IMR-90 (cell line): ENCODE results near the gene DENND6B. TPM values are rescaled to one million over a fixed set of nuclear protein-coding genes. Genes with fewer than 3 reads are reported as not detected.
A peak's percentile ranks its signal among the peaks of the same experiment; 100 is the strongest.

Source experiments
- ATAC-seq: fragments of 200-7000 bp; cut with Tn5 transposase; 2 replicates; pipeline ENCODE4 v1.9.1; 2020; ENCODE audit warnings: low read depth, mild to moderate bottlenecking, moderate library complexity
- BruUV-seq: library from RNA; stranded (reverse); fragments of 400-500 nt; replicated peaks from 2 replicates; lab custom pipeline; 2021; lab: Mats Ljungman, UMichigan
- CTCF ChIA-PET: fragments of 300-600 bp; formaldehyde crosslinking; extraction: SDS; loops from one replicate; lab custom pipeline; 2021; ENCODE audit warnings: antibody characterized with exemption; lab: Yijun Ruan, JAX
- POLR2A ChIA-PET: fragments of 300-600 bp; sonication (Branson Sonifier 250); formaldehyde crosslinking; loops from one replicate; lab custom pipeline; 2022; ENCODE audit warnings: antibody characterized with exemption; ENCODE audit not compliant: unreplicated experiment; lab: Charles Lee
- DNase-seq: peaks from one replicate; pipeline ENCODE4 v3.0.0; 2013
- H2AFZ ChIP-seq: replicated peaks from 2 replicates; pipeline ENCODE3; 2013; ENCODE audit warnings: low read length, mild to moderate bottlenecking; ENCODE audit not compliant: poor library complexity
- H2AK5ac ChIP-seq: 2 replicates; pipeline ENCODE4 v1.6.1; 2013; ENCODE audit warnings: low read depth, low read length, inconsistent platforms
- H2AK9ac ChIP-seq: replicated peaks from 2 replicates; pipeline ENCODE3; 2013; ENCODE audit warnings: mild to moderate bottlenecking, low read depth, low read length, moderate library complexity; ENCODE audit not compliant: poor library complexity
- H2BK120ac ChIP-seq: 2 replicates; pipeline ENCODE4 v1.6.1; 2013; ENCODE audit warnings: low read depth, low read length, inconsistent platforms
- H2BK15ac ChIP-seq: 3 replicates; pipeline ENCODE4 v1.6.1; 2013; ENCODE audit warnings: low read depth, low read length, inconsistent platforms
- H2BK20ac ChIP-seq: 2 replicates; pipeline ENCODE4 v1.6.1; 2013; ENCODE audit warnings: low read depth, mild to moderate bottlenecking, inconsistent platforms, low read length, moderate library complexity
- H2BK5ac ChIP-seq: 2 replicates; pipeline ENCODE4 v1.6.1; 2013; ENCODE audit warnings: mild to moderate bottlenecking, low read depth, low read length, inconsistent platforms; ENCODE audit not compliant: poor library complexity, severe bottlenecking
- H3K14ac ChIP-seq: replicated peaks from 2 replicates; pipeline ENCODE4 v1.6.1; 2013; ENCODE audit warnings: low read depth, low read length, inconsistent platforms
- H3K18ac ChIP-seq: 2 replicates; pipeline ENCODE4 v1.6.1; 2013; ENCODE audit warnings: low read depth, low read length, control low read depth
- H3K23ac ChIP-seq: 2 replicates; pipeline ENCODE4 v1.6.1; 2013; ENCODE audit warnings: low read depth, low read length, inconsistent platforms
- H3K27ac ChIP-seq: 2 replicates; pipeline ENCODE4 v1.5.1; 2013; ENCODE audit warnings: mild to moderate bottlenecking, control low read depth, low read length; ENCODE audit not compliant: insufficient read depth
- H3K27me3 ChIP-seq: 2 replicates; pipeline ENCODE4 v1.6.1; 2013; ENCODE audit warnings: low read length; ENCODE audit not compliant: control insufficient read depth, insufficient read depth
- H3K36me3 ChIP-seq: 2 replicates; pipeline ENCODE4 v1.6.1; 2013; ENCODE audit warnings: low read length, mixed read lengths; ENCODE audit not compliant: control insufficient read depth, insufficient read depth
- H3K4ac ChIP-seq: 2 replicates; pipeline ENCODE4 v1.6.1; 2013; ENCODE audit warnings: low read depth, low read length, inconsistent platforms
- H3K4me1 ChIP-seq: 2 replicates; pipeline ENCODE4 v1.6.1; 2013; ENCODE audit warnings: low read length, mixed read lengths; ENCODE audit not compliant: control insufficient read depth, insufficient read depth
- H3K4me2 ChIP-seq: 2 replicates; pipeline ENCODE4 v1.6.1; 2013; ENCODE audit warnings: low read depth, mild to moderate bottlenecking, control low read depth, low read length, moderate library complexity
- H3K4me3 ChIP-seq: 2 replicates; pipeline ENCODE4 v1.5.1; 2013; ENCODE audit warnings: low read depth, mild to moderate bottlenecking, control low read depth, low read length, moderate library complexity; ENCODE audit not compliant: insufficient read depth
- H3K56ac ChIP-seq: 2 replicates; pipeline ENCODE4 v1.6.1; 2013; ENCODE audit warnings: low read length, inconsistent platforms; ENCODE audit not compliant: insufficient read depth; ENCODE audit errors: extremely low read depth
- H3K79me1 ChIP-seq, 2 experiments: 2 replicates each; pipeline ENCODE4 v1.6.1; 2013; ENCODE audit warnings: low read length in 2 of 2, inconsistent platforms in 1 of 2, low read depth in 1 of 2
- H3K9ac ChIP-seq: 2 replicates; pipeline ENCODE4 v1.6.1; 2013; ENCODE audit warnings: low read depth, low read length, control low read depth
- H3K9me1 ChIP-seq: 2 replicates; pipeline ENCODE4 v1.6.1; 2013; ENCODE audit warnings: low read length, inconsistent platforms; ENCODE audit not compliant: insufficient read depth
- H3K9me3 ChIP-seq: 2 replicates; pipeline ENCODE4 v1.6.1; 2013; ENCODE audit warnings: low read length; ENCODE audit not compliant: control insufficient read depth, insufficient read depth
- H4K20me1 ChIP-seq: 2 replicates; pipeline ENCODE4 v1.6.1; 2013; ENCODE audit warnings: low read length, inconsistent platforms; ENCODE audit not compliant: insufficient read depth
- H4K5ac ChIP-seq: 2 replicates; pipeline ENCODE4 v1.6.1; 2013; ENCODE audit warnings: mild to moderate bottlenecking, low read depth, low read length, control low read depth
- H4K8ac ChIP-seq, 2 experiments: 2 replicates each; pipeline ENCODE4 v1.6.1; 2013; ENCODE audit warnings: low read depth in 2 of 2, low read length in 2 of 2, control low read depth in 1 of 2, inconsistent platforms in 1 of 2
- H4K91ac ChIP-seq: 2 replicates; pipeline ENCODE4 v1.6.1; 2013; ENCODE audit warnings: low read depth, low read length, inconsistent platforms; ENCODE audit not compliant: insufficient read depth
- CHD1 ChIP-seq: IDR thresholded peaks from 2 replicates; pipeline ENCODE4 v1.6.1; 2012; ENCODE audit warnings: low read depth, low read length, improper control_type of control experiment
- MAFK ChIP-seq: IDR thresholded peaks from 2 replicates; pipeline ENCODE4 v1.6.1; 2012; ENCODE audit warnings: low read depth, low read length, improper control_type of control experiment
- POLR2A ChIP-seq: IDR thresholded peaks from 2 replicates; pipeline ENCODE4 v1.6.1; 2012; ENCODE audit warnings: mild to moderate bottlenecking, low read depth, low read length
- RFX5 ChIP-seq: IDR thresholded peaks from 2 replicates; pipeline ENCODE4 v1.8.0; 2012; ENCODE audit warnings: low read depth, mild to moderate bottlenecking, low read length, moderate library complexity
- SMC3 ChIP-seq: fragments of 150-350 bp; IDR thresholded peaks from 2 replicates; pipeline ENCODE4 v1.6.1; 2016; ENCODE audit warnings: low read depth, mild to moderate bottlenecking, antibody characterized with exemption, low read length, moderate library complexity
- WGBS, 2 experiments: methylation state at CpG; one replicate each; pipeline versions ENCODE4 v1.1.5 to v1.1.7; 2013; ENCODE audit warnings: missing lambda C conversion rate in 2 of 2; ENCODE audit not compliant: insufficient read length in 1 of 2; ENCODE audit errors: extremely low coverage in 2 of 2; 5-methylcytosine and 5-hydroxymethylcytosine counted together
- dilution Hi-C: fragments of 300-500 bp; cut with HindIII; formaldehyde crosslinking; loops from one replicate; pipeline ENCODE4 v1.14.3; 2018; ENCODE audit warnings: low sequenced_read_pairs; ENCODE audit not compliant: unreplicated experiment
- in situ Hi-C: fragments of 300-500 bp; cut with MboI; formaldehyde crosslinking; loops from 3 replicates; pipeline ENCODE4 v1.14.3; 2019; ENCODE audit warnings: low sequenced_read_pairs, inconsistent platforms, mixed read lengths
- intact Hi-C: fragments of 100-400 bp; cut with micrococcal nuclease; formaldehyde crosslinking; loops from 2 replicates; pipeline ENCODE4 v1.10.0; 2022
- polyA plus RNA-seq, 3 experiments: library from polyadenylated mRNA; depleted of rRNA; stranded (reverse); fragments of >200 nt; gene quantifications; 2 replicates each; pipeline ENCODE4 v1.2.3, GENCODE V29; 2012; ENCODE audit warnings: low replicate concordance in 1 of 3
- total RNA-seq: library from RNA; depleted of rRNA; stranded (reverse); fragments of >200 nt; gene quantifications from 2 replicates; pipeline ENCODE4 v1.2.3, GENCODE V29; 2012

Gene DENND6B
- total and polyA plus RNA-seq, 2 of the 4 experiments (the other 2 are of a cell fraction): 0.36 to 4.9 TPM

DNA sequence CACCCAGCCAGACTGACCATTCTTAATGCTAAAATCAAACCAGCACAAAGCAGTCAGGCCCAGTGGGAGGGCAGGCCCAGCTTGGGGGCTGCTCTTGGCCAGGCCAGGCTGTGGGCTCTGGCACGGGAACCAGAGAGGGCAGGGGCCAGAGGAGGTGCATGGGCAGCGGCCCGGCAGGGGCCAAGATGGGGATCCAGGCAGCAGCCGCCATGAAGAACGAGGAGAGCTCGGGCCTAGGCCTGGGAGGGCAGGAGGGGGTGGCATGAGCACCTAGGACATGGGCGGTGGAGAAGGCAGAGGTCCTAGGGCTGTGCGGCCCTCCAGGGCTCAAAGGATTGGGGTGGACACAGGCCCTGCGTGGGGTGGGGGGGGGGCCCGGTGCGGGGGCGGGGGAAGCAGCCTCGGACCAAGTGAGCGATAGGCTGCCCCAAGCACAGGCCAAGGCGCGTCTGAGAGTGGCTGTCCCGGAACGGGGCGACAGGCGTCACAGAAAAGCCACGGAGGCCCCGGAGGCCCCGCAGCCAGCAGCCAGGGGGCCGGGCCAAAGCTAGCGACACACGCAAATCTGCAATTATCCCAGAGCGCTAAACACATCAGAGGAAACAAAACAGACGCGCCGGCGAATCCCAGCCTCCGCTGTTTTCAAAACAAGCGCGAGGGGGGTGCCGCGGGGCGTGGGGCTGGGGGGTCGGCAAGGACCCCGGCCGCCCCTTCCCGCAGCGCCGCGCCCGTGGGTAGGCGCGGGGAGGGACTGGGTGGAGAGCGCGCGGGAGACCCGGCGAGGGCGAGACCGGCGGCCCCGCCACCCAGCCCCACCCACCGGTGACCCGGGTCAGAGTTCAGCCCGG is 27.7 kb downstream of the DENND6B start:
- Histone ChIP-seq H3K27ac (no peak overlapping the region), H2AK9ac (peak overlapping the region; percentile 51), H3K4me3 (no peak overlapping the region), H4K8ac (no peak overlapping the region), H2AK5ac (no peak overlapping the region), H3K56ac (no peak overlapping the region), H3K27me3 (no peaks in the 10 kb centered on the region), H3K4me1 (peaks cover 66% of the 10 kb centered on the region), H3K23ac (no peak overlapping the region), H2AFZ (no peak overlapping the region), H3K4me2 (no peak overlapping the region; the same call in 1 of the 2 replicates), H3K18ac (no peak overlapping the region), H2BK120ac (no peak overlapping the region), H3K36me3 (peaks cover 17% of the 10 kb centered on the region), H2BK5ac (peak overlapping the region; percentile 16), H3K9me1 (peaks cover 8% of the 10 kb centered on the region), H4K91ac (no peak overlapping the region), H2BK15ac (no peak overlapping the region), H3K4ac (peak overlapping the region; percentile 43; the same call in 1 of the 2 replicates), H3K14ac (no peak overlapping the region; the same call in 1 of the 2 replicates), H4K20me1 (peaks cover 91% of the 10 kb centered on the region), H2BK20ac (no peak overlapping the region), H3K9ac (no peak overlapping the region), H4K5ac (no peak overlapping the region), H3K79me1 (peaks cover 4 to 47% of the 10 kb centered on the region in 2 experiments; a peak in 3 of 4 replicates), H3K9me3 (no peaks in the 10 kb centered on the region)
- no TSS peak for BruUV-seq
- 44% methylated on average over 24 of the region's 59 CpGs; no CpG with 5 or more reads in 1 of the 2 experiments for WGBS, 2 experiments
- ATAC-seq (no peak), DNase-seq (peak; percentile 11)
- ChIA-PET POLR2A (interaction anchor here (0.6 kb wide), 1 partner anchor 9 kb away, joined by 3 read pairs; no protein-coding TSS in a partner anchor), CTCF (no interaction called here)
- no peak for TF ChIP-seq CHD1
- TF ChIP-seq POLR2A: no peak
- TF ChIP-seq RFX5: no peak
- no peak for TF ChIP-seq SMC3
- TF ChIP-seq MAFK: no peak
- dilution Hi-C loops: no loop called here
- in situ Hi-C loops: no loop called here
- intact Hi-C loops: no loop called here
